Calu3 (cell line): ENCODE data around the gene SPATA31C1. TPM values are rescaled to one million over a fixed set of nuclear protein-coding genes. Genes with fewer than 3 reads are reported as not detected.
A peak's percentile ranks its signal among the peaks of the same experiment; 100 is the strongest.

ENCODE experiments used
- BruUV-seq: library from RNA; stranded (reverse); fragments of 400-500 nt; replicated peaks from 2 replicates; lab custom pipeline; 2021; lab: Mats Ljungman, UMichigan
- CTCF ChIA-PET: fragments of 300-600 bp; sonication (Branson Sonifier 250); formaldehyde crosslinking; loops from one replicate; lab custom pipeline; 2022; ENCODE audit warnings: antibody characterized with exemption; lab: Charles Lee
- DNase-seq: peaks from one replicate; pipeline ENCODE4 v3.0.0; 2022
- H3K27ac Mint-ChIP-seq: one replicate; pipeline ENCODE4 v1.8.0; 2022; ENCODE audit warnings: mixed read lengths; ENCODE audit not compliant: unreplicated experiment
- H3K27me3 Mint-ChIP-seq: one replicate; pipeline ENCODE4 v1.8.0; 2022; ENCODE audit warnings: mixed read lengths; ENCODE audit not compliant: unreplicated experiment
- H3K36me3 Mint-ChIP-seq: one replicate; pipeline ENCODE4 v1.8.0; 2022; ENCODE audit warnings: mild to moderate bottlenecking, moderate library complexity, mixed read lengths; ENCODE audit not compliant: insufficient read depth, unreplicated experiment
- H3K4me1 Mint-ChIP-seq: one replicate; pipeline ENCODE4 v1.8.0; 2022; ENCODE audit warnings: mild to moderate bottlenecking, low read depth, mixed read lengths; ENCODE audit not compliant: unreplicated experiment
- H3K4me3 Mint-ChIP-seq: one replicate; pipeline ENCODE4 v1.8.0; 2022; ENCODE audit warnings: mild to moderate bottlenecking, low read depth, moderate library complexity, mixed read lengths; ENCODE audit not compliant: unreplicated experiment
- H3K9me3 Mint-ChIP-seq: one replicate; pipeline ENCODE4 v1.8.0; 2022; ENCODE audit warnings: low read depth, mixed read lengths; ENCODE audit not compliant: unreplicated experiment
- intact Hi-C: fragments of 100-400 bp; cut with micrococcal nuclease; formaldehyde crosslinking; loops from one replicate; pipeline ENCODE4 v1.10.0; 2022; ENCODE audit not compliant: unreplicated experiment
- total RNA-seq: library from RNA; stranded (reverse); gene quantifications from 2 replicates; pipeline ENCODE4 v1.2.3, GENCODE V29; 2022
- TF ChIP-seq, protein P1 (sequence below): fragments of 200-600 bp; IDR thresholded peaks from one replicate; pipeline ENCODE4 v1.8.0; 2022; ENCODE audit warnings: antibody characterized with exemption; ENCODE audit not compliant: unreplicated experiment

Gene SPATA31C1
- total RNA-seq, 1 experiment from 2014 or later: not detected

DNA sequence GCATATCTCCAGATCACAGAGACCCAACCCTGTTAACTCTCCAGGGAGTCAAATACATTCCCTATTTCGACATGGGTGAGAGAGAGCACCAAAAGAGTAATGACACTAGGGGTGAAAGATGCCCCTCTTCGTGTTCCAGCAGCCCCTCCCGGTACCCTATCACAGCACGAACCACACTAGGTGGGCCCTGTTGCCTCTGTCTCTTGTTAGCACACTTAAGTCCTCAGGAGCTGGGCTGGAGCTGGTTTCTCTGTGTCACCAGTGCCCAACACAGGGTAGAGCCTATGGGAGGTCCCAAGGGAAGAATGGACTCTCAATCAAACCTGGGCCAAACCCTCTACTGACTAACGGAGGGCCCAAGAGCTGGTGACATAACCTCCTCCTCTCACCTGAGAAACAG, 55.4 kb downstream of the SPATA31C1 start:
- intact Hi-C loops: no loop called here
- TF ChIP-seq, protein P1, sequence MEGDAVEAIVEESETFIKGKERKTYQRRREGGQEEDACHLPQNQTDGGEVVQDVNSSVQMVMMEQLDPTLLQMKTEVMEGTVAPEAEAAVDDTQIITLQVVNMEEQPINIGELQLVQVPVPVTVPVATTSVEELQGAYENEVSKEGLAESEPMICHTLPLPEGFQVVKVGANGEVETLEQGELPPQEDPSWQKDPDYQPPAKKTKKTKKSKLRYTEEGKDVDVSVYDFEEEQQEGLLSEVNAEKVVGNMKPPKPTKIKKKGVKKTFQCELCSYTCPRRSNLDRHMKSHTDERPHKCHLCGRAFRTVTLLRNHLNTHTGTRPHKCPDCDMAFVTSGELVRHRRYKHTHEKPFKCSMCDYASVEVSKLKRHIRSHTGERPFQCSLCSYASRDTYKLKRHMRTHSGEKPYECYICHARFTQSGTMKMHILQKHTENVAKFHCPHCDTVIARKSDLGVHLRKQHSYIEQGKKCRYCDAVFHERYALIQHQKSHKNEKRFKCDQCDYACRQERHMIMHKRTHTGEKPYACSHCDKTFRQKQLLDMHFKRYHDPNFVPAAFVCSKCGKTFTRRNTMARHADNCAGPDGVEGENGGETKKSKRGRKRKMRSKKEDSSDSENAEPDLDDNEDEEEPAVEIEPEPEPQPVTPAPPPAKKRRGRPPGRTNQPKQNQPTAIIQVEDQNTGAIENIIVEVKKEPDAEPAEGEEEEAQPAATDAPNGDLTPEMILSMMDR: no peak
- Mint-ChIP-seq H3K4me3 (peak overlapping the region; percentile 89), H3K4me1 (no peaks in the 10 kb centered on the region), H3K27ac (peak overlapping the region; percentile 54), H3K27me3 (no peaks in the 10 kb centered on the region), H3K9me3 (no peaks in the 10 kb centered on the region), H3K36me3 (peaks cover 26% of the 10 kb centered on the region)
- no peak for DNase-seq
- CTCF ChIA-PET: interaction anchor here (0.6 kb wide), 2 partner anchors 24 to 1065 kb away, joined by 3 to 4 read pairs; no protein-coding TSS in a partner anchor
- BruUV-seq: TSS peak; percentile 64

Other genes starting within 250 kb of the SPATA31C1 start
- 32.2 and 42.9 TPM in 2 replicates for gene CTSL, start 191.8 kb upstream of the SPATA31C1 start, total RNA-seq
- not detected in 2 replicates for gene SPATA31E1, start 35.1 kb upstream of the SPATA31C1 start, total RNA-seq
- 6.9 and 9.1 TPM in 2 replicates for gene CDK20, start 56.6 kb downstream of the SPATA31C1 start, total RNA-seq
- not detected in 2 replicates for gene SPATA31C2, start 220.5 kb downstream of the SPATA31C1 start, total RNA-seq